Measurements from ENCODE around the gene CHRM1. TPM values are rescaled to one million over a fixed set of nuclear protein-coding genes. Genes with fewer than 3 reads are reported as not detected.

Gene CHRM1
- total and polyA plus RNA-seq, 2 of the 13 experiments (the other 11 are each of a cell fraction or from before 2014, with no cell fraction given): not detected

- no peak for TF ChIP-seq SP1 (IDR thresholded peaks at IDR 0.05)
- peak; percentile 97 for TF ChIP-seq SP1 (CRISPR knock-in tag; IDR thresholded peaks at IDR 0.05)
- peak; percentile 95 for TF ChIP-seq SRSF1 (optimal IDR thresholded peaks at IDR 0.05; ENCODE audit: low read depth, low read length)
- TF ChIP-seq ZNF773 (CRISPR knock-in tag; IDR thresholded peaks at IDR 0.05; ENCODE audit: borderline replicate concordance): peak; percentile 18
- peak; percentile 63 for TF ChIP-seq STAG1 (CRISPR knock-in tag; IDR thresholded peaks at IDR 0.05)
- TF ChIP-seq IRF2 (CRISPR knock-in tag; IDR thresholded peaks at IDR 0.05): peak; percentile 37; the same call in 1 of the 2 replicates
- TF ChIP-seq PPARG (CRISPR knock-in tag; conservative IDR thresholded peaks at IDR 0.05): peak; percentile 34; the same call in 1 of the 2 replicates
- peak; percentile 98 for TF ChIP-seq ZNF574 (CRISPR knock-in tag; IDR thresholded peaks at IDR 0.05)
- peak; percentile 75; the same call in 1 of the 2 replicates for TF ChIP-seq WIZ (CRISPR knock-in tag; IDR thresholded peaks at IDR 0.05)
- no peak for TF ChIP-seq RFX1 (IDR thresholded peaks at IDR 0.05)
- no peak for TF ChIP-seq ZNF496 (CRISPR knock-in tag; IDR thresholded peaks at IDR 0.05; ENCODE audit: insufficient replicate concordance)
- no peak for TF ChIP-seq ATM (IDR thresholded peaks at IDR 0.05; ENCODE audit: borderline replicate concordance)
- no peak; the same call in 1 of the 2 replicates for TF ChIP-seq ZIK1 (CRISPR knock-in tag; IDR thresholded peaks at IDR 0.05; ENCODE audit: borderline replicate concordance, low read depth)
- peak; percentile 75 for TF ChIP-seq SALL1 (CRISPR knock-in tag; IDR thresholded peaks at IDR 0.05)
- peak; percentile 42; the same call in 1 of the 2 replicates for TF ChIP-seq ELF3 (CRISPR knock-in tag; IDR thresholded peaks at IDR 0.05)
- no peak for TF ChIP-seq SP2 (CRISPR knock-in tag; IDR thresholded peaks at IDR 0.05)
- peak; percentile 71 for TF ChIP-seq SP5 (CRISPR knock-in tag; IDR thresholded peaks at IDR 0.05; ENCODE audit: borderline replicate concordance, low read depth)
- peak; percentile 74; the same call in 1 of the 2 replicates for TF ChIP-seq ZNF780A (CRISPR knock-in tag; IDR thresholded peaks at IDR 0.05)
- no peak for TF ChIP-seq ZNF354B (CRISPR knock-in tag; IDR thresholded peaks at IDR 0.05)
- peak; percentile 92 for TF ChIP-seq ZNF501 (CRISPR knock-in tag; IDR thresholded peaks at IDR 0.05)
- TF ChIP-seq ZNF383 (CRISPR knock-in tag; IDR thresholded peaks at IDR 0.05; ENCODE audit: borderline replicate concordance): peak; percentile 86; the same call in 1 of the 2 replicates
- peak; percentile 92 for TF ChIP-seq ZNF589 (CRISPR knock-in tag; conservative IDR thresholded peaks at IDR 0.05)
- no peak for TF ChIP-seq ISX (CRISPR knock-in tag; conservative IDR thresholded peaks at IDR 0.05)
- peak; percentile 72; the same call in 1 of the 2 replicates for TF ChIP-seq ZNF136 (CRISPR knock-in tag; IDR thresholded peaks at IDR 0.05; ENCODE audit: low read depth)
- TF ChIP-seq HDAC1 (CRISPR knock-in tag; IDR thresholded peaks at IDR 0.05): peak; percentile 82
- 0 out of 2 replicates have a peak, but pooled peaks have one; percentile 52 for TF ChIP-seq ZNF543 (CRISPR knock-in tag; IDR thresholded peaks at IDR 0.05)
- TF ChIP-seq SOX13 (IDR thresholded peaks at IDR 0.05): no peak
- peak in 1 of 2 experiments; percentile 44; a peak in 1 of 4 replicates for TF ChIP-seq SOX13 (CRISPR knock-in tag; conservative IDR thresholded peaks at IDR 0.05 in 1 of 2, IDR thresholded peaks at IDR 0.05 in 1 of 2)
- TF ChIP-seq STAT5B (CRISPR knock-in tag; IDR thresholded peaks at IDR 0.05): no peak
- peak; percentile 93 for TF ChIP-seq TMF1 (CRISPR knock-in tag; IDR thresholded peaks at IDR 0.05; ENCODE audit: low read depth)
- TF ChIP-seq NCOR1 (IDR thresholded peaks at IDR 0.05; ENCODE audit: borderline replicate concordance, low read length): 0 out of 2 replicates have a peak, but pooled peaks have one; percentile 23
These were observed 40.2 kb downstream of the CHRM1 start, which contains the start of gene SLC3A2 (continued) for GRCh38 chr11:62880803-62881578.

Data from HepG2 (cell line).